Suprapubic skin (tissue), 4 donors: Measurements from ENCODE around the gene IRF9. TPM values are rescaled to one million over a fixed set of nuclear protein-coding genes. Genes with fewer than 3 reads are reported as not detected.

Experiments
- DNase-seq, 2 donors: peaks; one replicate each; pipeline ENCODE4 v3.0.0-alpha.2; 2019; ENCODE audit warnings: low spot score in 2 of 2
- H3K27ac ChIP-seq: fragments of 200-600 bp; sonication (generic); one replicate; pipeline ENCODE4 v1.5.1; 2019
- H3K27me3 ChIP-seq: fragments of 200-600 bp; sonication (generic); one replicate; pipeline ENCODE4 v1.5.1; 2019
- H3K36me3 ChIP-seq: fragments of 200-600 bp; sonication (generic); one replicate; pipeline ENCODE4 v1.5.1; 2019
- H3K4me1 ChIP-seq: fragments of 200-600 bp; sonication (generic); one replicate; pipeline ENCODE4 v1.5.1; 2019
- H3K4me3 ChIP-seq: fragments of 200-600 bp; sonication (generic); one replicate; pipeline ENCODE4 v1.5.1; 2019; ENCODE audit warnings: mild to moderate bottlenecking
- H3K9me3 ChIP-seq: fragments of 200-600 bp; sonication (generic); one replicate; pipeline ENCODE4 v1.5.1; 2019
- EP300 ChIP-seq: sonication (generic); formaldehyde crosslinking; IDR thresholded peaks from one replicate; pipeline ENCODE4 v1.6.1; 2017; ENCODE audit warnings: antibody characterized with exemption
- POLR2A ChIP-seq, 2 donors: fragments of 450-650 bp; IDR thresholded peaks; one replicate each; pipeline ENCODE4 v1.6.1; 2017; ENCODE audit warnings: antibody characterized with exemption in 2 of 2, mild to moderate bottlenecking in 2 of 2, moderate library complexity in 2 of 2
- POLR2AphosphoS5 ChIP-seq, 3 donors: sonication (generic); formaldehyde crosslinking; IDR thresholded peaks; one replicate each; pipeline ENCODE4 v1.6.1; 2017; ENCODE audit warnings: antibody characterized with exemption in 3 of 3
- WGBS: methylation state at CpG from one replicate; pipeline ENCODE4 v1.1.5; 2018; 5-methylcytosine and 5-hydroxymethylcytosine counted together
- total RNA-seq, 4 donors: library from RNA; depleted of rRNA; stranded (reverse); fragments of >200 nt; gene quantifications; one replicate each; pipeline ENCODE4 v1.1.0, GENCODE V29; 2016
- TF ChIP-seq, protein P1 (sequence below), 2 donors: fragments of 200-600 bp in 1 of 2; fragments of 450-650 bp in 1 of 2; sonication (generic) in 1 of 2; IDR thresholded peaks; one replicate each; pipeline ENCODE4 v1.5.1; 2016 to 2019; ENCODE audit warnings: antibody characterized with exemption in 2 of 2, mild to moderate bottlenecking in 1 of 2, moderate library complexity in 1 of 2

Gene IRF9
- total RNA-seq, 4 donors from 2014 or later: 31.1 to 45.2 (median 37.5) TPM

DNA sequence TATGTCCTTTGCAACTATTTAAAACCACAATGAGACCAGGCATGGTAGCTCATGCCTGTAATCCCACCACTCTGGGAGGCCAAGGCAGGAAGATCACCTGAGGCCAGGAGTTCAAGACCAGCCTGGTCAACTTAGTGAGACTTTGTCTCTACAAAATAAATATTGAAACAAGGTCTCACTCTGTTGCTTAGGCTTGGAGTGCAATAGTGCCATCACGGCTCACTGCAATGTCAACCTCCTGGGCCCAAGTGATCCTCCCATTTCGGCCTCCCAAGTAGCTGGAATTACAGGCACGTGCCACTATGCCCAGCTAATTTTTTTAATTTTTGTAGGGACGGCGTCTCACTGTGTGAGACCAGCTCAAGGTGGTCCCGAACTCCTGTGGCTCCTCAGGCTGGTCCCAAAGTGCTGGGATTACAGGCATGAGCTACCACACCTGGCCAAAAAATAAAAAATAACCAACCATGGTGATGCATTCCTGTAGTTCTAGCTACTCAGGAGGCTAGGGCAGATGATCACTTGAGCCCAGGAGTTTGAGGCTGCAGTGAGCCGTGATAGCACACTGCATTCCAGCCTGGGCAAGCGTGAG is 31.6 kb upstream of the IRF9 start:
- H3K27ac ChIP-seq: no peak overlapping the region
- DNase-seq: no peak
- H3K4me3 ChIP-seq: no peak overlapping the region
- 98% methylated on average over 8 of the region's 8 CpGs for WGBS
- H3K27me3 ChIP-seq: no peaks in the 10 kb centered on the region
- peaks cover 11% of the 10 kb centered on the region for H3K4me1 ChIP-seq
- no peak for TF ChIP-seq POLR2A (IDR thresholded peaks at IDR 0.05)
- TF ChIP-seq, protein P1, sequence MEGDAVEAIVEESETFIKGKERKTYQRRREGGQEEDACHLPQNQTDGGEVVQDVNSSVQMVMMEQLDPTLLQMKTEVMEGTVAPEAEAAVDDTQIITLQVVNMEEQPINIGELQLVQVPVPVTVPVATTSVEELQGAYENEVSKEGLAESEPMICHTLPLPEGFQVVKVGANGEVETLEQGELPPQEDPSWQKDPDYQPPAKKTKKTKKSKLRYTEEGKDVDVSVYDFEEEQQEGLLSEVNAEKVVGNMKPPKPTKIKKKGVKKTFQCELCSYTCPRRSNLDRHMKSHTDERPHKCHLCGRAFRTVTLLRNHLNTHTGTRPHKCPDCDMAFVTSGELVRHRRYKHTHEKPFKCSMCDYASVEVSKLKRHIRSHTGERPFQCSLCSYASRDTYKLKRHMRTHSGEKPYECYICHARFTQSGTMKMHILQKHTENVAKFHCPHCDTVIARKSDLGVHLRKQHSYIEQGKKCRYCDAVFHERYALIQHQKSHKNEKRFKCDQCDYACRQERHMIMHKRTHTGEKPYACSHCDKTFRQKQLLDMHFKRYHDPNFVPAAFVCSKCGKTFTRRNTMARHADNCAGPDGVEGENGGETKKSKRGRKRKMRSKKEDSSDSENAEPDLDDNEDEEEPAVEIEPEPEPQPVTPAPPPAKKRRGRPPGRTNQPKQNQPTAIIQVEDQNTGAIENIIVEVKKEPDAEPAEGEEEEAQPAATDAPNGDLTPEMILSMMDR (IDR thresholded peaks at IDR 0.05): no peak
- peaks cover 3% of the 10 kb centered on the region for H3K36me3 ChIP-seq
- H3K9me3 ChIP-seq: no peaks in the 10 kb centered on the region

DNA sequence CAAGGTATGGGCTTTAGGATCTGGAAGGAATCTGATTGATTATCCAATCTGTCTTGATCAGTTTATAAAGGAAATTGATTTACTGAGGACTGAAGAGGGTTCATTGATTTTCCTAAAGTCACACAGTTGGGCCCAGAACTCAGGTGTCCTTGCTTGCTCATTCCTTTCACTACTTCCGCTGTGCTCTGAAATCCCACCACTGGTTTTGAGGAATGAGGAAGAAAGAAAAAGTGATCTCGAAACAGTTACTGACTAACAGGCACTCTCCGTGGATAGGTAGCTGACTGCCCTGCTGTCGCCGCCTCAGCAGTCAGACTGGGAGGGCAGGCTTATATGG is 30.7 kb upstream of the IRF9 start, which contains the start of gene FITM1:
Gene FITM1 (plus strand): TSS at position 280 of the 337 bp plus-strand sequence. CDS start 905 bp downstream, outside the sequence.
- DNase-seq: no peak
- H3K4me3 ChIP-seq: no peak within 1 kb of the TSS
- 93% methylated on average over 5 of the region's 5 CpGs for WGBS
- peaks cover 13% of the 10 kb centered on the region for H3K4me1 ChIP-seq
- TF ChIP-seq POLR2A (IDR thresholded peaks at IDR 0.05) (no peak), POLR2AphosphoS5 (IDR thresholded peaks at IDR 0.05) (no peak), EP300 (no peak)
- TF ChIP-seq, protein P1 (IDR thresholded peaks at IDR 0.05): no peak
- H3K27ac ChIP-seq: peak within 1 kb of the TSS; percentile 24
- no peaks in the 10 kb centered on the region for H3K36me3 ChIP-seq
- H3K27me3 ChIP-seq: no peaks in the 10 kb centered on the region
- H3K9me3 ChIP-seq: no peaks in the 10 kb centered on the region

- Histone ChIP-seq H3K9me3 (no peaks in the 10 kb centered on the region), H3K27ac (peak overlapping the region; percentile 24), H3K36me3 (no peaks in the 10 kb centered on the region), H3K4me3 (no peak overlapping the region), H3K4me1 (peaks cover 16% of the 10 kb centered on the region), H3K27me3 (no peaks in the 10 kb centered on the region)
- no peak for DNase-seq
- TF ChIP-seq POLR2AphosphoS5 (IDR thresholded peaks at IDR 0.05) (no peak), EP300 (no peak), POLR2A (IDR thresholded peaks at IDR 0.05) (no peak)
- TF ChIP-seq, protein P1 (IDR thresholded peaks at IDR 0.05): no peak
- WGBS: 52% methylated on average over 4 of the region's 7 CpGs
Measured at GRCh38 chr14:24130717-24131548, 30.1 kb upstream of the IRF9 start.

DNA sequence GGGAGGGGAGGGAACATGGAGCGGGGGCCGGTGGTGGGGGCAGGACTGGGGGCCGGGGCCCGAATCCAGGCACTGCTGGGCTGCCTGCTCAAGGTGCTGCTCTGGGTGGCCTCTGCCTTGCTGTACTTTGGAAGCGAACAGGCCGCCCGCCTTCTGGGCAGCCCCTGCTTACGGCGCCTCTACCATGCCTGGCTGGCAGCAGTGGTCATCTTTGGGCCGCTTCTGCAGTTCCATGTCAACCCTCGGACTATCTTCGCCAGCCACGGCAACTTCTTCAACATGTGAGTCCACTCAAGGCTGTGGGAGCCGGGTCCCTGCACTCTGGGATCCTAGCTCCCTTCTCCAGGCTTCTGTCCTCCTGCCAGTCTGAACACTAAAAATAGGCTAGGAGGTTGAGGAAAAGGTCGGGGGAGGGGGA is 29.5 kb upstream of the IRF9 start:
- no peak for DNase-seq
- no peak overlapping the region for H3K4me3 ChIP-seq
- no peaks in the 10 kb centered on the region for H3K9me3 ChIP-seq
- peak overlapping the region; percentile 24 for H3K27ac ChIP-seq
- H3K27me3 ChIP-seq: no peaks in the 10 kb centered on the region
- WGBS: 89% methylated on average over 9 of the region's 15 CpGs
- TF ChIP-seq POLR2A (IDR thresholded peaks at IDR 0.05) (no peak), POLR2AphosphoS5 (IDR thresholded peaks at IDR 0.05) (no peak), EP300 (no peak)
- TF ChIP-seq, protein P1 (IDR thresholded peaks at IDR 0.05): no peak
- peaks cover 19% of the 10 kb centered on the region for H3K4me1 ChIP-seq
- H3K36me3 ChIP-seq: no peaks in the 10 kb centered on the region

DNA sequence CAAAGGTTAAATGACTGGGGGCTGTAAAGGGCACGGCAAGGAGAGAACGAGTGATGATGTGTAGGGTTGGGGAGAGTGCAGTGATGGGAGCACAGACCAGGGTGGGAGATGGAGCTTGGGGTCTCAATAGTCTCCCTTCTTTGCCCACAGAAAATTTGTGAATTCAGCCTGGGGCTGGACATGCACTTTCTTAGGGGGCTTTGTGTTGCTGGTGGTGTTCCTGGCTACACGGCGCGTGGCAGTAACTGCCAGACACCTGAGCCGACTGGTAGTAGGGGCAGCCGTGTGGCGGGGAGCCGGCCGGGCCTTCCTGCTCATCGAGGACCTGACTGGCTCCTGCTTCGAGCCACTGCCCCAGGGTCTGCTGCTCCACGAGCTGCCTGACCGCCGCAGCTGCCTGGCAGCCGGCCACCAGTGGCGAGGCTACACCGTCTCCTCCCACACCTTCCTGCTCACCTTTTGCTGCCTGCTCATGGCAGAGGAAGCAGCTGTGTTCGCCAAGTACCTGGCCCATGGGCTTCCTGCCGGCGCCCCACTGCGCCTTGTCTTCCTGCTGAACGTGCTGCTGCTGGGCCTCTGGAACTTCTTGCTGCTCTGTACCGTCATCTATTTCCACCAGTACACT is 28.9 kb upstream of the IRF9 start:
- Histone ChIP-seq H3K4me1 (peaks cover 25% of the 10 kb centered on the region), H3K36me3 (no peaks in the 10 kb centered on the region), H3K27me3 (no peaks in the 10 kb centered on the region), H3K27ac (peak overlapping the region; percentile 44), H3K4me3 (no peak overlapping the region), H3K9me3 (no peaks in the 10 kb centered on the region)
- no peak for TF ChIP-seq POLR2AphosphoS5 (IDR thresholded peaks at IDR 0.05)
- TF ChIP-seq EP300: no peak
- TF ChIP-seq POLR2A (IDR thresholded peaks at IDR 0.05): no peak
- TF ChIP-seq, protein P1 (IDR thresholded peaks at IDR 0.05): no peak
- 53% methylated on average over 14 of the region's 24 CpGs for WGBS
- no peak for DNase-seq
